Measurements from ENCODE around the gene TSGA10.

TSGA10 gene

DNA sequence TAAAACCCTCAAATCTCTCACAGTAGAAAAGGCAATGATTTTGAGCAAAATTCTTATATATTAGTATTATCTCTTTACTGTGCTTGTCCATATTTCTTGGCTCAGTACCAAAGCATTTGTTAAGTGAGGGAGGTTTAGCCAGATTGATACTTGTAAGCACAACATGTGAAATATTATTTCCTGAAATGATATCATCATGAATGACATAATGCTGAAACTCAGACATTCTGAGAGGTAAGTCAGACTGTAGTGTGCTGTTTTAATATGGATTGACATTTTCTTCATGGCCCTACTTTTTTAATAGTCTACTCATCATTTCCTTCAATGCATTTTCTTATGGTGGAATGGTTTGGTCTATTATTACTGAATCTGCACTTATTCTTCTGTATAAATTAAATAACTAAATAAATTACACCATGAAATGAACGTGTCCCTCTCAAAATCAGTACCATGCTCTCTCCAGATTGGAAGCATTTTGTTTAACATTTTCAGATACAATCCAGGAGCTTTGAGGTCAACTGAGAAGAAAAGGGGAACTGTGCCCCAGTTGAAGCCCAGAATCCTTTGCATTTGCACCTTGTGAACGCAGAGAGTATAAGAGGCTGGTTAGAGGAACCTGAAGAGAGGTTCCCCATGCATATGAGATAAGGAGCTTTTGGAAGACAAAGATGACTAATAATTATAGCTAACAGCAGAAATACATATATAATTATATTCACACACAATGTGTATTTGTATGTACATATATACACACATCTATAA is 168.7 kb downstream of the TSGA10 start:
- POLR2A ChIA-PET = no interaction called here
- TF ChIP-seq, protein P1, sequence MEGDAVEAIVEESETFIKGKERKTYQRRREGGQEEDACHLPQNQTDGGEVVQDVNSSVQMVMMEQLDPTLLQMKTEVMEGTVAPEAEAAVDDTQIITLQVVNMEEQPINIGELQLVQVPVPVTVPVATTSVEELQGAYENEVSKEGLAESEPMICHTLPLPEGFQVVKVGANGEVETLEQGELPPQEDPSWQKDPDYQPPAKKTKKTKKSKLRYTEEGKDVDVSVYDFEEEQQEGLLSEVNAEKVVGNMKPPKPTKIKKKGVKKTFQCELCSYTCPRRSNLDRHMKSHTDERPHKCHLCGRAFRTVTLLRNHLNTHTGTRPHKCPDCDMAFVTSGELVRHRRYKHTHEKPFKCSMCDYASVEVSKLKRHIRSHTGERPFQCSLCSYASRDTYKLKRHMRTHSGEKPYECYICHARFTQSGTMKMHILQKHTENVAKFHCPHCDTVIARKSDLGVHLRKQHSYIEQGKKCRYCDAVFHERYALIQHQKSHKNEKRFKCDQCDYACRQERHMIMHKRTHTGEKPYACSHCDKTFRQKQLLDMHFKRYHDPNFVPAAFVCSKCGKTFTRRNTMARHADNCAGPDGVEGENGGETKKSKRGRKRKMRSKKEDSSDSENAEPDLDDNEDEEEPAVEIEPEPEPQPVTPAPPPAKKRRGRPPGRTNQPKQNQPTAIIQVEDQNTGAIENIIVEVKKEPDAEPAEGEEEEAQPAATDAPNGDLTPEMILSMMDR (IDR thresholded peaks at IDR 0.05; ENCODE audit: control extremely low read depth, extremely low read depth, low read depth, missing control alignments) = no peak
- DNase-seq (ENCODE audit: extremely low spot score) = peak; percentile 13

DNA sequence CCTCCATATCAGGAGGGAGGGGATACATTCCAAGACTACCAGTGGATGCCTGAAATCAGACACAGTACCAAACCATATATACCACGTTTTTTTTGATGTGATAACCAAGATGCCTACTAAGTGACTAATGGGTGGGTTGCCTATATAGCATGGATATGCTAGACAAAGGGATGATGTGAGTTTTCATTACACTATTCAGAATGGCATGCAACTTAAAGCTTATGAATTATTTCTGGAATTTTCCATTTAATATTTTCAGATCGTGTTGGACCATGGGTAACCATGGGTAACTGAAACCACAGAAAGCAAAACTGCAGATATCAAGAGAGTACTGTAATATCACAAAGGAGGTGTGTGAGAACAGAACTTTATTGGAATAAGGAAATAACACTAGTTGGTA is 179.1 kb downstream of the TSGA10 start:
- POLR2A ChIA-PET = no interaction called here
- TF ChIP-seq, protein P1 (IDR thresholded peaks at IDR 0.05; ENCODE audit: control extremely low read depth, extremely low read depth, low read depth, missing control alignments) = no peak
- DNase-seq (ENCODE audit: extremely low spot score) = no peak
- CTCF ChIA-PET = no interaction called here

More for the DNA sequence above, 168.7 kb downstream of the TSGA10 start:
- CTCF ChIA-PET = no interaction called here

DNA sequence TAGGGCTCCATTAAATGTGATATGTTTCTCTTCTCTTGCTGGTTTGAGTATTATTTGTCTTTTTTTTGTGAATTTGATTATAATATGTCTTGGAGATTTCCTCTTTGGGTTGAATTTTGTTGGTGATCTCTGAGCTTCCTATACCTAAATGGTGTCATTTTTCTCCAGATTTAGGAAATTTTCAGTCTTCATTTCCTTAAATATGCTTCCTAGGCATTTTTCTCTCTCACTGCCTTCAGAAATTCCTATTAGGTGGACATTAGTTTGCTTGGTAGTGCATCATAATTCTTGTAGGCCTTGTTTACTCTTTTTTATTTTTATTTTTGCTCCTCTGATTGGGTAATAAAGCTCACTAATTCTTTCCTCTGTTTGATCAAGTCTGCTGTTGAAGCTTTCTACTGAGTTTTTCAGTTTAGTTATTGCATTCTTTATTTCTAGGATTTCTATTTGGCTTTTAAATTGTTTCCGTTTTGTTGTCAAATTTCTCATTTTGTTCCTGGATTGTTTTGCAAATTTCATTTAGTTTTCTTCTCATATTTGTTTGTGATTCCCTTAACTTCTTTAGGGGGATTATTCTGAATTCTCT is 182.1 kb downstream of the TSGA10 start:
- DNase-seq (ENCODE audit: extremely low spot score) = no peak
- CTCF ChIA-PET = no interaction called here
- TF ChIP-seq, protein P1 (IDR thresholded peaks at IDR 0.05; ENCODE audit: control extremely low read depth, extremely low read depth, low read depth, missing control alignments) = no peak
- POLR2A ChIA-PET = no interaction called here

DNA sequence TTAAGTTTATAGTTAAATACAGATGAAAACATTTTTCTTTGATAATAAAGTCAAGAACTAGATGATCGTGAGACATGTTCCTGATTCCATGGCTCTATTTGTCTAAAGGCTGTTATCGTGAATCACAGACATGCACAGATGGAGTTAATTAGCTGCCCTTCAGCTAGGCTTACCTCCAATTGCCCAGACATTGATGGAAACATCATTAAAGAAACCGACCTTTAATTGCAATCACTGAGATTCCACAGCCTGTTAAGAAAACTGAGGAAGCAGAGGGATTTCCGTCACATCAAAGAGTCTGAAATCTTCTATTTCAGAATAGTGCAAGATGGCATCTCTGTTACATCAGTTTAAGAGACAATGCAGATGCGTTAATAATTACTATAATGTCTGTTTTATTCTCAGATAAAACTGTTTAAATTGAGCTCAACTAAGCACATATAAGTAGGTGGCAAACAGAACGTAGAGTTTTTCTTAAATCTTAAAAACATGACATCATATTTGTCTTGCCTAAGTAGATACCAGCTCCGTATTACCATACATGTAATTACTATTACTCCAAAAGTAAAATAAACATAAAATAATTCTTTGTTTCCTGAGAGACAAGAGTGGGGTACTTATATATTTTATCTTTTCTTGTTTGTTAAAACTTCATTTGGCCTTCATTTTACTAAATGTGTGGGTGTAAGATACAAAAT is 194.8 kb downstream of the TSGA10 start:
- CTCF ChIA-PET = interaction anchor here (1.3 to 1.7 kb wide), 2 partner anchors 11 to 12 kb away, joined by 4 read pairs; no protein-coding TSS in a partner anchor
- POLR2A ChIA-PET = no interaction called here

DNA sequence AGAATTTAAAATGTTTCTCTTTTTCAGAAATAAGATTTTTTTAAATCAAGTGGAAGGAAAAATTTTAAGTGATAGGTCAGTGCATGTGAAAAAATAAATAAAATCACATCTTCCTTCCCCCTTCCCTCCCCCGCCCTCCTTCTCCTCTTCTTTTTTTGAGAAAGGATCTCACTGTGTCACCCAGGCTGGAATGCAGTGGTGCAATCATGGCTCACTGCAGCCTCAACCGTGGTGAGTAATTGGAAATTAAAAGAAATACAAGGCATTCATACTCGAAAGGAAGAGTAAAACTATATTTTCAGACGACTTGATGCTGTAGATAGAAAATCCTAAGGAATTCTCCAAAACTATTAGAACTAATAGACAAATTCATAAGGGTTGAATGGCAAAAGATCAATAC is 201.8 kb downstream of the TSGA10 start:
- TF ChIP-seq, protein P1 (IDR thresholded peaks at IDR 0.05; ENCODE audit: control extremely low read depth, extremely low read depth, low read depth, missing control alignments) = no peak
- no peak for DNase-seq (ENCODE audit: extremely low spot score)
- ChIA-PET POLR2A (no interaction called here), CTCF (no interaction called here)

More for the DNA sequence above, 194.8 kb downstream of the TSGA10 start:
- TF ChIP-seq, protein P1 (IDR thresholded peaks at IDR 0.05; ENCODE audit: control extremely low read depth, extremely low read depth, low read depth, missing control alignments) = no peak
- no peak for DNase-seq (ENCODE audit: extremely low spot score)

DNA sequence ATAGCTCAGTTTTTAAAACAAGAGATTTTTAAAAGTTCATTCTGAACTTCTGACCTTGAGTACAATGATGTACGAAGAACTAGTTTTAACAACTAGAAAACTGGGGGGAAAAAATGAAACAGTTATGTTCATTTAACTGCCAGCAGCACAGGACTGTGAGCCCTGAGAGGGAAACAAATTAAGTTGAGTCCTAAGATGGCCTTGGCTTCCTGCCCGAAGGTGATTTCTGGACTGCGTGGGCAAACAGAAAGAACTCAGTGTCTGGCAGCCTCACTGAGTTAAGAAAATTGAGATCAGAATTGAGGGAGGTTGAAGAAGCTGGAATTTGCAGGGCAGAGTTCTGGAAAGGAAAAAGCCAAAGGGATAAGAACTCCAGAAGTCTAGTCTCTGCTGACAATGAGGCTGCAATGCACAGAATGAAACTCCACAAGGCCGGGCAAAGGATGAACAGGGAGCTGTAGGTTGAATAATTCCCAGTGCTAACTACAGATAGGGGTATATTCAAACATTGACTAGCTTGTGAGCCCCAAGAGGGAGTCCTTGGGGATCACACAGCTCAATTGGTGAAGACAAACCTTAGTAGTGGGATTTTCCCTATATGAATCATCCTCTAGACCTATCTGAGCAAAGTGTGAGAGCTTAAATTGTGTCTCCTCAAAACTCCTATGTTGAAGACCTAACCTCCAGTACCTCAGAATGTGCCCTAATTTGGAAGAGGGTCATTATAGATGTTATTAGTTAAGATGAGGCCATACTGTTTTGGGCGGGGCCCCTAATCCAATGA is 205.6 kb downstream of the TSGA10 start:
- TF ChIP-seq, protein P1 (IDR thresholded peaks at IDR 0.05; ENCODE audit: control extremely low read depth, extremely low read depth, low read depth, missing control alignments) = no peak
- ChIA-PET CTCF (interaction anchor here (1.6 kb wide), 1 partner anchor 11 kb away, joined by 4 read pairs; no protein-coding TSS in a partner anchor), POLR2A (no interaction called here)
- DNase-seq (ENCODE audit: extremely low spot score) = no peak
